Esophagus mucosa (tissue), 1 donor: ENCODE measurements around the gene NANP. TPM values are rescaled to one million over a fixed set of nuclear protein-coding genes. Genes with fewer than 3 reads are reported as not detected.

Source experiments
- ATAC-seq: fragments of 200-7000 bp; cut with Tn5 transposase; one replicate; pipeline ENCODE4 v1.9.1; 2020
- total RNA-seq: library from RNA; stranded (reverse); gene quantifications from one replicate; pipeline ENCODE4 v1.2.4, GENCODE V29; 2023
- donor health status: DM: yes; HTN: yes; CAD: no.

NANP gene
- total RNA-seq, 1 donor from 2014 or later = 2.7 TPM

- ATAC-seq = no peak
Measured at GRCh38 chr20:25567286-25567685, 56.5 kb downstream of the NANP start.

GRCh38 chr20:25566821-25567220 lies 57.0 kb downstream of the NANP start:
- ATAC-seq = no peak

- no peak for ATAC-seq
Measured at GRCh38 chr20:25565578-25566157, 58.1 kb downstream of the NANP start.

GRCh38 chr20:25563876-25564275 lies 59.9 kb downstream of the NANP start:
- no peak for ATAC-seq

- ATAC-seq = no peak
Measured at GRCh38 chr20:25563362-25563761, 60.5 kb downstream of the NANP start.

Other genes starting within 250 kb of the NANP start
- 29.4 TPM for gene ABHD12, start 233.2 kb downstream of the NANP start, total RNA-seq
- 8.6 TPM for gene GINS1, start 216.3 kb downstream of the NANP start, total RNA-seq
- 4.8 TPM for gene NINL, start 38.5 kb downstream of the NANP start, total RNA-seq
- gene ZNF337, start 72.8 kb upstream of the NANP start, total RNA-seq = 5.7 TPM